OCI-LY7 (cell line): ENCODE data around the gene MAML1. TPM values are rescaled to one million over a fixed set of nuclear protein-coding genes. Genes with fewer than 3 reads are reported as not detected.

Source experiments
- BruUV-seq: library from RNA; stranded (reverse); fragments of 400-500 nt; replicated peaks from 2 replicates; lab custom pipeline; 2021; lab: Mats Ljungman, UMichigan
- CTCF ChIA-PET: fragments of 300-600 bp; sonication (Branson Sonifier 250); formaldehyde crosslinking; loops from one replicate; lab custom pipeline; 2022; ENCODE audit warnings: antibody characterized with exemption; ENCODE audit not compliant: unreplicated experiment; lab: Charles Lee
- POLR2A ChIA-PET: fragments of 300-600 bp; sonication (Branson Sonifier 250); formaldehyde crosslinking; loops from one replicate; lab custom pipeline; 2022; ENCODE audit warnings: antibody characterized with exemption; lab: Charles Lee
- DNase-seq: peaks from one replicate; pipeline ENCODE4 v3.0.0-alpha.2; 2015; ENCODE audit warnings: low spot score
- H2AFZ ChIP-seq: fragments of 200-600 bp; sonication (generic), shearing (Covaris generic); 2 replicates; pipeline ENCODE4 v1.6.1; 2014; ENCODE audit warnings: mild to moderate bottlenecking, antibody characterized with exemption, low read length, moderate library complexity
- H3K27ac ChIP-seq: fragments of 200-600 bp; sonication (generic); 2 replicates; pipeline ENCODE4 v1.5.1; 2014; ENCODE audit warnings: mixed run types, low read depth, mild to moderate bottlenecking, moderate library complexity, low read length, inconsistent platforms; ENCODE audit not compliant: poor library complexity, severe bottlenecking
- H3K36me3 ChIP-seq: fragments of 200-600 bp; sonication (generic); 2 replicates; pipeline ENCODE4 v1.6.1; 2014; ENCODE audit warnings: mild to moderate bottlenecking, antibody characterized with exemption, low read length, moderate library complexity, mixed read lengths; ENCODE audit not compliant: insufficient read depth
- H3K4me1 ChIP-seq: fragments of 200-600 bp; sonication (generic); 2 replicates; pipeline ENCODE4 v1.5.1; 2014; ENCODE audit warnings: mild to moderate bottlenecking, low read length; ENCODE audit not compliant: insufficient read depth, poor library complexity, severe bottlenecking
- H3K4me2 ChIP-seq: fragments of 200-600 bp; sonication (generic); 2 replicates; pipeline ENCODE4 v1.6.1; 2014; ENCODE audit warnings: mild to moderate bottlenecking, low read length
- H3K4me3 ChIP-seq: fragments of 200-600 bp; sonication (generic); 2 replicates; pipeline ENCODE4 v1.5.1; 2014; ENCODE audit warnings: mild to moderate bottlenecking, low read depth, low read length; ENCODE audit not compliant: poor library complexity, severe bottlenecking
- H3K79me2 ChIP-seq: fragments of 200-600 bp; sonication (generic); 2 replicates; pipeline ENCODE4 v1.6.1; 2016; ENCODE audit warnings: low read depth, mild to moderate bottlenecking, low read length, moderate library complexity, mixed read lengths; ENCODE audit not compliant: insufficient read depth
- H3K9me2 ChIP-seq: fragments of 200-600 bp; sonication (generic); 2 replicates; pipeline ENCODE4 v1.6.1; 2016; ENCODE audit warnings: mild to moderate bottlenecking, low read length, mixed read lengths; ENCODE audit not compliant: insufficient read depth
- H3K9me3 ChIP-seq: fragments of 200-600 bp; sonication (generic); 2 replicates; pipeline ENCODE4 v1.6.1; 2014; ENCODE audit warnings: mild to moderate bottlenecking, mixed run types, low read length, mixed read lengths
- H4K20me1 ChIP-seq: fragments of 200-600 bp; sonication (generic); 2 replicates; pipeline ENCODE4 v1.6.1; 2014; ENCODE audit warnings: mild to moderate bottlenecking, antibody characterized with exemption, low read length, moderate library complexity, mixed read lengths; ENCODE audit not compliant: insufficient read depth
- EZH2phosphoT487 ChIP-seq: fragments of 200-600 bp; sonication (generic); IDR thresholded peaks from 2 replicates; pipeline ENCODE4 v1.6.1; 2018; ENCODE audit warnings: low read depth, borderline replicate concordance, mild to moderate bottlenecking, mixed run types, antibody characterized with exemption, low read length, moderate library complexity, mixed read lengths
- intact Hi-C: fragments of 100-400 bp; cut with micrococcal nuclease; formaldehyde crosslinking; loops from one replicate; pipeline ENCODE4 v1.10.0; 2022; ENCODE audit not compliant: unreplicated experiment
- total RNA-seq, 2 experiments: library from RNA; depleted of rRNA in 1 of 2; stranded (reverse); fragments of >200 nt in 1 of 2; shearing (Covaris generic) in 1 of 2; gene quantifications; 2 replicates each; pipeline ENCODE4 v1.2.3, GENCODE V29; 2014 to 2022
- TF ChIP-seq, protein P1 (sequence below): fragments of 200-600 bp; sonication (generic); conservative IDR thresholded peaks from 2 replicates; pipeline ENCODE4 v1.5.1; 2014; ENCODE audit warnings: mild to moderate bottlenecking, antibody characterized with exemption, low read length, moderate library complexity, mixed read lengths

The MAML1 gene
- total RNA-seq, 2 experiments from 2014 or later = 17.0 to 27.4 TPM

GRCh38 chr5:179798771-179799643 lies 66.4 kb downstream of the MAML1 start:
- CTCF ChIA-PET = no interaction called here
- Histone ChIP-seq H3K4me1 (peaks cover 29% of the 10 kb centered on the region), H4K20me1 (no peaks in the 10 kb centered on the region), H2AFZ (no peak overlapping the region), H3K4me2 (no peak overlapping the region), H3K9me3 (no peaks in the 10 kb centered on the region), H3K27ac (no peak overlapping the region), H3K4me3 (no peak overlapping the region), H3K36me3 (peaks cover 35% of the 10 kb centered on the region; the same call in 1 of the 2 replicates), H3K9me2 (no peaks in the 10 kb centered on the region), H3K79me2 (no peaks in the 10 kb centered on the region)
- TF ChIP-seq, protein P1, sequence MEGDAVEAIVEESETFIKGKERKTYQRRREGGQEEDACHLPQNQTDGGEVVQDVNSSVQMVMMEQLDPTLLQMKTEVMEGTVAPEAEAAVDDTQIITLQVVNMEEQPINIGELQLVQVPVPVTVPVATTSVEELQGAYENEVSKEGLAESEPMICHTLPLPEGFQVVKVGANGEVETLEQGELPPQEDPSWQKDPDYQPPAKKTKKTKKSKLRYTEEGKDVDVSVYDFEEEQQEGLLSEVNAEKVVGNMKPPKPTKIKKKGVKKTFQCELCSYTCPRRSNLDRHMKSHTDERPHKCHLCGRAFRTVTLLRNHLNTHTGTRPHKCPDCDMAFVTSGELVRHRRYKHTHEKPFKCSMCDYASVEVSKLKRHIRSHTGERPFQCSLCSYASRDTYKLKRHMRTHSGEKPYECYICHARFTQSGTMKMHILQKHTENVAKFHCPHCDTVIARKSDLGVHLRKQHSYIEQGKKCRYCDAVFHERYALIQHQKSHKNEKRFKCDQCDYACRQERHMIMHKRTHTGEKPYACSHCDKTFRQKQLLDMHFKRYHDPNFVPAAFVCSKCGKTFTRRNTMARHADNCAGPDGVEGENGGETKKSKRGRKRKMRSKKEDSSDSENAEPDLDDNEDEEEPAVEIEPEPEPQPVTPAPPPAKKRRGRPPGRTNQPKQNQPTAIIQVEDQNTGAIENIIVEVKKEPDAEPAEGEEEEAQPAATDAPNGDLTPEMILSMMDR = no peak
- TF ChIP-seq EZH2phosphoT487 = no peak
- intact Hi-C loops = no loop called here
- no peak for DNase-seq
- POLR2A ChIA-PET = no interaction called here
- no TSS peak for BruUV-seq

DNA sequence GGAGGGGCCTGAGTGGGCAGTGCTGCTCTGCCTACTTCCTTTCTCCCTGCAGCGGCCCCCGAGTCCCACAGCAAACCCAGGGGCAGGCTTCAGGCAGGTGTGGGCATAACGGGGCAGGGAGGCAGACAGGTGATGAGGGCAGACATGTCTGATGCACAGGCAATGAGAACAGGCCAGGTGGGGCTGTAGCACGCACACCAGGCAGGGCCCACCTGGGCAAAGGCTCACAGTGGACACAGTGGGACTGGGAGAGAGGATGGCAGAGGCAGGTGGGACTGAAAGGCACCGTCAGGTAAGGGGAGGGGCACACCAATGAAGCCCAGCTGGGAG lies 67.0 kb downstream of the MAML1 start:
- H3K36me3 ChIP-seq = peaks cover 35% of the 10 kb centered on the region; the same call in 1 of the 2 replicates
- H3K4me2 ChIP-seq = no peak overlapping the region
- no peak overlapping the region for H3K27ac ChIP-seq
- ChIA-PET CTCF (interaction anchor here (0.6 kb wide), 1 partner anchor 1012 kb away, joined by 3 read pairs; no protein-coding TSS in a partner anchor), POLR2A (no interaction called here)
- H2AFZ ChIP-seq = no peak overlapping the region
- no peak overlapping the region for H3K4me3 ChIP-seq
- no peaks in the 10 kb centered on the region for H3K9me2 ChIP-seq
- H3K4me1 ChIP-seq = peaks cover 29% of the 10 kb centered on the region
- no peaks in the 10 kb centered on the region for H3K9me3 ChIP-seq
- BruUV-seq = no TSS peak
- no peaks in the 10 kb centered on the region for H3K79me2 ChIP-seq
- TF ChIP-seq, protein P1 = no peak
- TF ChIP-seq EZH2phosphoT487 = no peak
- intact Hi-C loops = no loop called here
- no peak for DNase-seq
- no peaks in the 10 kb centered on the region for H4K20me1 ChIP-seq
